Testis (tissue), 2 donors: ENCODE data around the gene NOS1AP.

Experiments
- POLR2A ChIP-seq: fragments of 450-650 bp; IDR thresholded peaks from one replicate; pipeline ENCODE4 v1.6.1; 2017; ENCODE audit warnings: antibody characterized with exemption, mild to moderate bottlenecking, moderate library complexity
- TF ChIP-seq, protein P1 (sequence below), 3 experiments: fragments of 450-650 bp in 2 of 3; fragments of 200-600 bp in 1 of 3; sonication (generic) in 1 of 3; IDR thresholded peaks; one replicate each; pipeline ENCODE4 v1.5.1; 2016 to 2019; ENCODE audit warnings: antibody characterized with exemption in 3 of 3, mild to moderate bottlenecking in 2 of 3, moderate library complexity in 1 of 3

DNA sequence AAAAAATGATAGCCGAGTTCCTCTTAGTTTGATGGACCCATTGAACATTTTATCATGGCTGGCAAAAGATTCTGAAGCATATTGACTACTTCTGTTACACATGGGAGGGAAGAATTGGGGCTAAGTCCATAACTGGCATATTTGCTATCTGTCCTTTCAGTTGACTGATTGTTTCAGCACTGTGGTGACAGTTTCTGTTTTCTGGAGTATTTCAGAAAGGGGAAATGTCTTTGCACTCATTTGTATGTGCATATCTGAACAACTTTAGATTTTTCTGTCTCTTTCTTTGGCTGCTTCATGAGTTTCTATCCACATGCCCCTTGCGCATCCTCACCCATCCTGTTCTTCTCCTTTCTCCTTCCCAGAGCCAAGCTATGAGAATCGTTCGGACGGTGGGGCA lies 274.0 kb downstream of the NOS1AP start:
- no peak for TF ChIP-seq POLR2A
- TF ChIP-seq, protein P1, sequence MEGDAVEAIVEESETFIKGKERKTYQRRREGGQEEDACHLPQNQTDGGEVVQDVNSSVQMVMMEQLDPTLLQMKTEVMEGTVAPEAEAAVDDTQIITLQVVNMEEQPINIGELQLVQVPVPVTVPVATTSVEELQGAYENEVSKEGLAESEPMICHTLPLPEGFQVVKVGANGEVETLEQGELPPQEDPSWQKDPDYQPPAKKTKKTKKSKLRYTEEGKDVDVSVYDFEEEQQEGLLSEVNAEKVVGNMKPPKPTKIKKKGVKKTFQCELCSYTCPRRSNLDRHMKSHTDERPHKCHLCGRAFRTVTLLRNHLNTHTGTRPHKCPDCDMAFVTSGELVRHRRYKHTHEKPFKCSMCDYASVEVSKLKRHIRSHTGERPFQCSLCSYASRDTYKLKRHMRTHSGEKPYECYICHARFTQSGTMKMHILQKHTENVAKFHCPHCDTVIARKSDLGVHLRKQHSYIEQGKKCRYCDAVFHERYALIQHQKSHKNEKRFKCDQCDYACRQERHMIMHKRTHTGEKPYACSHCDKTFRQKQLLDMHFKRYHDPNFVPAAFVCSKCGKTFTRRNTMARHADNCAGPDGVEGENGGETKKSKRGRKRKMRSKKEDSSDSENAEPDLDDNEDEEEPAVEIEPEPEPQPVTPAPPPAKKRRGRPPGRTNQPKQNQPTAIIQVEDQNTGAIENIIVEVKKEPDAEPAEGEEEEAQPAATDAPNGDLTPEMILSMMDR (IDR thresholded peaks at IDR 0.05), result no peak
